Activated naive CD4-positive, alpha-beta T cell treated with anti-CD3 and anti-CD28 coated beads, Interleukin-2, amount 50 U/mL, for 16 hours (primary cell): ENCODE measurements around the gene METTL26.

Experiments
- DNase-seq: peaks from one replicate; pipeline ENCODE4 v3.0.0-alpha.2; 2020

Gene METTL26

GRCh38 chr16:593807-594206 is 42.3 kb downstream of the METTL26 start:
- no peak for DNase-seq

- no peak for DNase-seq
Observed at GRCh38 chr16:593406-593805, 42.7 kb downstream of the METTL26 start.

GRCh38 chr16:592518-593306 is 43.4 kb downstream of the METTL26 start:
- no peak for DNase-seq

GRCh38 chr16:591892-592517 is 44.1 kb downstream of the METTL26 start:
- DNase-seq, result no peak

- DNase-seq, result no peak
Observed at GRCh38 chr16:591231-591630, 44.9 kb downstream of the METTL26 start.

GRCh38 chr16:590815-591200 is 45.3 kb downstream of the METTL26 start:
- DNase-seq, result no peak

GRCh38 chr16:590188-590814 is 45.8 kb downstream of the METTL26 start:
- no peak for DNase-seq

GRCh38 chr16:589658-590187 is 46.4 kb downstream of the METTL26 start, which contains the start of gene RAB40C:
TSS of gene RAB40C (plus strand) at chr16:590066. CDS start at chr16:590292, 226 bp downstream.
- DNase-seq, result peak; percentile 99

GRCh38 chr16:588889-589657 is 47.0 kb downstream of the METTL26 start:
- peak; percentile 97 for DNase-seq

- DNase-seq, result no peak
Observed at GRCh38 chr16:588639-588888, 47.5 kb downstream of the METTL26 start.

- DNase-seq, result no peak
Observed at GRCh38 chr16:586645-587590, 49.2 kb downstream of the METTL26 start.

- DNase-seq, result no peak
Observed at GRCh38 chr16:586047-586644, 50.0 kb downstream of the METTL26 start.

- DNase-seq, result no peak
Observed at GRCh38 chr16:585351-585750, 50.8 kb downstream of the METTL26 start.
